Retinal pigment epithelial cell (primary cell): ENCODE results near the gene DNAJC4.

Experiments used
- DNase-seq: peaks from one replicate; pipeline ENCODE4 v3.0.0-alpha.2; 2010; ENCODE audit warnings: low read depth
- H3K4me3 ChIP-seq: 2 replicates; pipeline ENCODE4 v1.5.1; 2011; ENCODE audit warnings: mild to moderate bottlenecking, low read length, control low read depth, moderate library complexity
- CTCF ChIP-seq: conservative IDR thresholded peaks from 2 replicates; pipeline ENCODE4 v1.5.1; 2011; ENCODE audit warnings: low read depth, low read length, control low read depth, inconsistent platforms

The DNAJC4 gene

GRCh38 chr11:64186492-64187165 is 43.7 kb upstream of the DNAJC4 start:
- TF ChIP-seq CTCF, result no peak
- no peak for DNase-seq
- H3K4me3 ChIP-seq, result no peak overlapping the region

- no peak overlapping the region for H3K4me3 ChIP-seq
- DNase-seq, result no peak
- no peak for TF ChIP-seq CTCF
These were observed 37.9 kb upstream of the DNAJC4 start for GRCh38 chr11:64192434-64192833.

- no peak overlapping the region for H3K4me3 ChIP-seq
- TF ChIP-seq CTCF, result no peak
- DNase-seq, result no peak
These were observed 33.7 kb upstream of the DNAJC4 start for GRCh38 chr11:64196626-64197025.

GRCh38 chr11:64198511-64198910 is 31.8 kb upstream of the DNAJC4 start:
- no peak overlapping the region for H3K4me3 ChIP-seq
- no peak for TF ChIP-seq CTCF
- DNase-seq, result no peak

- no peak for DNase-seq
- no peak for TF ChIP-seq CTCF
- H3K4me3 ChIP-seq, result no peak overlapping the region
These were observed 28.8 kb upstream of the DNAJC4 start for GRCh38 chr11:64201543-64201942.

- no peak for TF ChIP-seq CTCF
- no peak overlapping the region for H3K4me3 ChIP-seq
- DNase-seq, result no peak
These were observed 27.4 kb upstream of the DNAJC4 start for GRCh38 chr11:64202992-64203391.

- no peak overlapping the region for H3K4me3 ChIP-seq
- DNase-seq, result no peak
- TF ChIP-seq CTCF, result no peak
These were observed 26.8 kb upstream of the DNAJC4 start for GRCh38 chr11:64203421-64204079.
